ENCODE measurements around the gene MON2. TPM values are rescaled to one million over a fixed set of nuclear protein-coding genes. Genes with fewer than 3 reads are reported as not detected.
A peak's percentile ranks its signal among the peaks of the same experiment; 100 is the strongest.

MON2 gene
- total RNA-seq, 1 donor from 2014 or later = 51.1 TPM

- DNase-seq (ENCODE audit: low spot score) = no peak
These were observed 140.0 kb downstream of the MON2 start for GRCh38 chr12:62606654-62607053.

DNA sequence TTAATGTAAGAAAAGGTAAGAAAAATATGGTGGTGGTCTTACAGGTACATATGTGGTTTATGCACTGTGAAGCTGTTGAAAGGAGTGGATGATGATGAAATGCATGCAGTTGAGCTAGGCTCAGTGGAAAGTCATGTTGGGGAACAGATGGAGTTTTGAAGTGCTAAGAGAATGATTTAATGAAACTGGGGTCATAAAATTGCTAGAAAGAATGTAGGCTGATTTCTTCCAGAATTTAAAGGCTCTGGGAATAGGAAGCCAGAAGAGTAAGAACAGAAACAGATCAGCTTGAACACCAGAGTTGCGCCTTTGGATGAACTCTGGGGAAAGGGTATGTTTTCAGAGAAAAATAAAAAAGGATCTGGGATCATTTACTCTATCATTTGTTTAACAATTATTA lies 146.5 kb downstream of the MON2 start:
- no peak for DNase-seq (ENCODE audit: low spot score)

- DNase-seq (ENCODE audit: low spot score) = no peak
These were observed 151.7 kb downstream of the MON2 start for GRCh38 chr12:62618319-62618718.

- no peak for DNase-seq (ENCODE audit: low spot score)
These were observed 152.3 kb downstream of the MON2 start for GRCh38 chr12:62618930-62619329.

DNA sequence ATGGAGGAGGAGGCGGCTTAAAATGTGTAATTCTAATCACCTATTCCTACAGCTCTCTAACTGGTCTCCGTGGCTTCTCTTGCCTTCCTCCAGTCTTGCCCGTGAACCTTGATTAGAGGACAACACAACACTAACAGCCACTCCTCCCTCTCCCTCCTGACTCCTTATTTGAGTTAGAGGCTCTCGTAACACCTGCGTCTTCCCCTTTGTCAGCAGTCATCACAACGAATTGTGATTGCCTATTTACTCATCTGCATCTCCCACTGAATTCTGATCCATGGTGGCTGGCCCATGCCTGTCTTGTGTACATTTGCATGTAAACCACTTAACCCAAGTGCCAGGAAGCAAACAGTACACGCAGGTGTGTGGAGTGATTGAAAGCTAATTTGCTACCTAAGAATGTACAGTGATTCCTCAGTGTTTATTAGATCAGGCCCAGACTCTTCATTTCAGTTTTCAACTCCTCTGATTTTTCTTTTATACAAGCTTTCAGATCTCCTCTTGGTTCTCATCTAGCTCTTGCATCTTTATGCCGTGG lies 154.5 kb downstream of the MON2 start:
- DNase-seq (ENCODE audit: low spot score) = no peak

GRCh38 chr12:62622177-62622576 lies 155.6 kb downstream of the MON2 start:
- no peak for DNase-seq (ENCODE audit: low spot score)

GRCh38 chr12:62625228-62625627 lies 158.6 kb downstream of the MON2 start:
- DNase-seq (ENCODE audit: low spot score) = no peak

DNA sequence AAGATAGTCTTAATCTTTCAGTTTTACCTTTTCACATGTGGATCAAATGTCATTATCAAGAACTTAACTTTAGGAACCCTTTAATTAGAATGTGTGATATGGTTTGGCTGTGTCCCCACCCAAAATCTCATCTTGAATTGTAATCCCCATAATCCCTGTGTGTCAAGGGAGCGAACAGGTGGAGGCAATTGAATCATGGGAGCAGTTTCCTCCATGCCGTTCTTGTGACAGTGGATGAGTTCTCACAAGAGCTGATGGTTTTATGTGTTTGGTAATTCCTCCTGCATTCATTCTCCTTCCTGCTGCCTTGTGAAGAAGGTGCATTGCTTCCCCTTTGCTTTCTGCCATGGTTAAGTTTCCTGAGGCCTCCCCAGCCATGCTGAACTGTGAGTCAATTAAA lies 160.6 kb downstream of the MON2 start:
- no peak for DNase-seq (ENCODE audit: low spot score)

DNA sequence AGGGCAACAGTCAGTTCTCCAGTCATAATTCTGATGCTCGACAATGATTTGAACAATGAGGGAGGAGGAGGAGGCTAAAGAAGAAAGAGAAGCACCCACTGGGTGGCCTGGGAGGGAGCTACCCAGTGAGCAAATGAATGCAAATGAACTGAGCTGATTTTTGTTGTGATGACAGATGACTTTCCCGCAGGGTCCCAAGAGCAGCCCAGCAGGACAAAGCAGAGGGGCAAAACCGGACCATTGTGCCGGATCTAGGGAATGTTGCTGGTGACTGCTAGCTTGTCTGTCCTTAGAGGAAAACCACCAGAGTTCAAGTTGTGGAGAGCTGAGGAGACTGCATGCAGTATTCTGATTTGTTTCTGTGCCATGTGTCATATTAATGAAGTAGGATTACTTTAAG lies 162.8 kb downstream of the MON2 start:
- DNase-seq (ENCODE audit: low spot score) = no peak

GRCh38 chr12:62629971-62630739 lies 163.5 kb downstream of the MON2 start:
- no peak for DNase-seq (ENCODE audit: low spot score)

GRCh38 chr12:62631471-62632410 lies 165.1 kb downstream of the MON2 start:
- DNase-seq (ENCODE audit: low spot score) = peak; percentile 36

- DNase-seq (ENCODE audit: low spot score) = no peak
These were observed 165.8 kb downstream of the MON2 start for GRCh38 chr12:62632411-62632918.

GRCh38 chr12:62635649-62636048 lies 169.0 kb downstream of the MON2 start:
- DNase-seq (ENCODE audit: low spot score) = no peak

- DNase-seq (ENCODE audit: low spot score) = no peak
These were observed 171.1 kb downstream of the MON2 start for GRCh38 chr12:62637679-62638078.

DNA sequence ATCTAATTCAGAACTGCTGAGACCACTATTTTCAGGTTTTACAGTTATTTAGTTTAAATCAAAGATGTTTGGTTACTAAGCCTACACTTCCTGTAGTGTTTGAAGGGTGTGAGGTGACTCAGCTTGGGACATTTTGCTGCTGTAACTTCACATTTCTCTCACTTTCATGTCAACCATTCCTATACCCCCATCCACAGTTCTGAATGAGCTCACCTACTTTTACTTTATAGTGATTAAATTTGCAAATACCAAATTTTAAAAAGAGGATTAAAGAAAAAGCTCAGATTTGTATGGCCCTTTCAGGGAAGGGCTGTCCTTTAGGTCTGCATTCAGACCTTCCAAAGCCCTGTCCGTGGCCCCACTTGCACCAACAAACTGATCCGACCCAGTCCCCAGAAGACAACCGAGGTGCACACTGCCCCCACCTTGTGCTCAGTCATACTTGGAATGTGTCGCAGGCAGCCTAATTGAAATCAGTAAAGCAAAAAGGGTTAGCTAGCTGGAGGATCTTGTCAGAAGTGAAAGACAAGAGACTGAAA lies 174.4 kb downstream of the MON2 start:
- DNase-seq (ENCODE audit: low spot score) = no peak

DNA sequence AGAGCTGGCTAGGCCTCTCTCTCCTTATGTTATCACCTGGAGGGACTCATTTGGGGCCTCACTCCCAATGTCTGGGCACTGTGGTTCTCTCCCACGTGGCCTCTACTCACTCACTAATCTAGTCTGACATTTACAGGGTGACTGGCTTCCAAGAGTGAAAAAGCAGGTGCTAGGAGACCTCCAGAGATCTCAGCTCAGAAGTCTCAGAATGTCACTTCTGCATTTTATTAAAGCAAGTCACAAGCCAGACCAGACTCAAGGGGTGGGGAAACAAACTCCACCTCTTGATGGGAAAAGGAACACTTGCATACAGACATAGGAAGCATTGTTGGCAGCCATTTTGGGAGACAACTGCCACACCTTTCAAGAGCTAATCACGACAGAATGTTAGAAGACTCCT lies 175.9 kb downstream of the MON2 start:
- no peak for DNase-seq (ENCODE audit: low spot score)

DNA sequence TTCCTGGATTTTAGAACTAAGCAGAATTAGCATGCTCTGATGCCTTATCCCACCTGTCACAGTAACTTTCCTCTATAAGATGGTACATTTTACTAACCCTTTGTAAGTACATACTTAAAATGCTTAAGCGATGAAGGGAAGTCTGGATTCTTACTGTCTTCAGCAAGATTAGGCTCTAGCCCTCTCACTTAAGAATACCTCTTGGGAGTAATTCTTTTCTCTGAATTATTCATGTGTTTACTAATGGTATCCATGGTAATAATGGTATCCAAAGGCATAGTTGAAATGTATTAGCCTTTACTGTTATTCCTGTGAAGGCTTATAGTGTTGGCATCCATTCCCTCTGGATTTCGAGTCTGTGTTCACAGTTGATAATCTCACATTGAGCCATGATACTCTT lies 176.9 kb downstream of the MON2 start:
- DNase-seq (ENCODE audit: low spot score) = no peak

- no peak for DNase-seq (ENCODE audit: low spot score)
These were observed 179.9 kb downstream of the MON2 start for GRCh38 chr12:62646566-62646965.

DNA sequence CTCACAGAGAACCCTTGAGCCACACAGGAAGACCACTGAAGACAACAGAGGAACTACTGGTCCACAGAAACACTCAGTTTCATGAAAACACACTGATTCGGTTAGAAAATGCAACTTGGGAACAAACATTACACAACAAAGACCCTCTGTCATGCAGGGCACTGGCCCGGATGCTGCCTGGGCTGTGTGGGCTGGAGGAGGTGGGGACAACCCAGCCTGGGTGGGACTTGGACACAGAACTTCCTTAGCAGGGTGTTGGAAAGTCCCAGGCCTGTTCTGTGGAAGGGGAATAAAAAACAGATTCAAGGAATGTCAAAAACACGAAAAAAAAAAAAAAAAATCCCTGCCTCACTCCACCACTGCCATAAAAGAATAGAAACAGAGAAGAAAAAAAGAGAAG lies 181.0 kb downstream of the MON2 start:
- DNase-seq (ENCODE audit: low spot score) = peak; percentile 33

- DNase-seq (ENCODE audit: low spot score) = no peak
These were observed 182.9 kb downstream of the MON2 start for GRCh38 chr12:62649412-62650138.
